Frontal cortex (tissue), 4 donors: ENCODE data around the gene MIDN. TPM values are rescaled to one million over a fixed set of nuclear protein-coding genes. Genes with fewer than 3 reads are reported as not detected.
"Not testable (repeated sequence)": the region's sequence is repeated elsewhere in the genome, so short reads cannot be mapped to it uniquely, and the experiment has no call there.

Experiments
- DNase-seq, 2 donors: peaks; one replicate each; pipeline ENCODE4 v3.0.0; 2012; ENCODE audit warnings: low spot score in 2 of 2
- FAIRE-seq: peaks from 2 replicates; lab custom pipeline; 2012; peaks lifted over from hg19 to GRCh38; lab: Jason Lieb, UNC
- total RNA-seq: library from RNA; depleted of rRNA; stranded (reverse); fragments of >200 nt; gene quantifications from one replicate; pipeline ENCODE4 v1.2.3, GENCODE V29; 2014
- donor health status: control.
- donor health status: control.
- donor health status: control.

MIDN gene
- total RNA-seq = 14.3 TPM

GRCh38 chr19:1248139-1248785, at the start of gene MIDN:
MIDN (plus strand) TSS chr19:1248583; CDS start chr19:1250297, 1,714 bp downstream.
- DNase-seq (peak; percentile 78 to 83), FAIRE-seq (no peak)

DNA sequence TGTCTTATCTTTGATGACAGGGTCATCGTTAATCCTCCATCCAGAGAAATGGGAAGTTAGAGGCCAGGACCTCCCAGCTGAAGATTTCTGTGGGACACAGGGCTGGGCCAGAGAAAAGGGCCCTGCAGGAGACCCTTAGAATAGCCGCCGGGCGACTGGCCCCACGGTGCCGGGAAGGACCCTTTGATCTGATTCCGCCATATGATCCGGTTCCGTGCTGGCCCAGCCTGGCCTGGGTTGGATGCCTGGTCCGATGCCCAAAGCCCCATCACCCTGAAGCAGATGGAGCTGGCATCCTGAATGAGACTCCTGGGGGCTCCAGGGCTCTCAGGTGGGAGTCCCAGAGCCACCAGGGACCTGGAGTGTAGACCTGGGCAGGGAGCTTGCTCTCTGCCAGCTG, 48.9 kb upstream of the MIDN start:
- no peak for DNase-seq
- no peak for FAIRE-seq

DNA sequence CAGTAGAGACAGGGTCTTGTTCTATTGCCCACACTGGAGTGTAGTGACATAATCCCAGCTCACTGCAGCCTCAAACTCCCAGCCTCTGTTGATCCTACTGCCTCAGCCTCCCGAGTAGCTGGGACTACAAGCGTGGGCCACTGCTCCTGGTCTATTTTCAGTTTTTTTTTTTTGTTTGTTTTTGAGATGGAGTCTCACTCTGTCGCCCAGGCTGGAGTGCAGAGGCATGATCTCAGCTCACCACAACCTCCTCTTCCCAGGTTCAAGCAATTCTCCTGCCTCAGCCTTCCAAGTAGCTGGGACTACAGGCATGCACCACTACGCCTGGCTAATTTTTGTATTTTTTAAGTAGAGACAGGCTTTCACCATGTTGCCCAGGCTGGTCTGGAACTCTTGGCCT, 47.8 kb upstream of the MIDN start:
- DNase-seq, FAIRE-seq: not testable (repeated sequence)

- no peak for FAIRE-seq
- DNase-seq = peak; percentile 99
Observed at GRCh38 chr19:1205114-1206099, 43.0 kb upstream of the MIDN start, which contains the start of gene STK11. STK11 (plus strand) TSS chr19:1205778; CDS start chr19:1206914, 1,136 bp downstream.

- no peak for DNase-seq
- FAIRE-seq = no peak
Observed at GRCh38 chr19:1206150-1206863, 42.1 kb upstream of the MIDN start.

DNA sequence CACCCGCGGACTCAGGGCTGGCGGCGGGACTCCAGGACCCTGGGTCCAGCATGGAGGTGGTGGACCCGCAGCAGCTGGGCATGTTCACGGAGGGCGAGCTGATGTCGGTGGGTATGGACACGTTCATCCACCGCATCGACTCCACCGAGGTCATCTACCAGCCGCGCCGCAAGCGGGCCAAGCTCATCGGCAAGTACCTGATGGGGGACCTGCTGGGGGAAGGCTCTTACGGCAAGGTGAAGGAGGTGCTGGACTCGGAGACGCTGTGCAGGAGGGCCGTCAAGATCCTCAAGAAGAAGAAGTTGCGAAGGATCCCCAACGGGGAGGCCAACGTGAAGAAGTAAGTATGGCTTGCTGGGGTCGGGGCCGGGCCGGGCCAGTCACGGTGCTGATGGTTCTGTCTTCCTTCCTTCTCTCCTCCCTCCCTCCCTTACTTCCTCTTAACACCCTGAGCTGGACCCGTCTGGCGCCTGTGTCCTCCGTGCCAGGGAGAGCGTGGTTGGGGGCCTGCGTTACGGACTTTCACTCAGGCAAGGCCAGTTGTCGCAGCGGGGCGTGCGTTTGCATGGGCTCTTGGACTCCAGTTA, 41.4 kb upstream of the MIDN start:
- no peak for DNase-seq
- FAIRE-seq = no peak

GRCh38 chr19:1208830-1209229, 39.6 kb upstream of the MIDN start:
- not testable (repeated sequence) for FAIRE-seq, DNase-seq

DNA sequence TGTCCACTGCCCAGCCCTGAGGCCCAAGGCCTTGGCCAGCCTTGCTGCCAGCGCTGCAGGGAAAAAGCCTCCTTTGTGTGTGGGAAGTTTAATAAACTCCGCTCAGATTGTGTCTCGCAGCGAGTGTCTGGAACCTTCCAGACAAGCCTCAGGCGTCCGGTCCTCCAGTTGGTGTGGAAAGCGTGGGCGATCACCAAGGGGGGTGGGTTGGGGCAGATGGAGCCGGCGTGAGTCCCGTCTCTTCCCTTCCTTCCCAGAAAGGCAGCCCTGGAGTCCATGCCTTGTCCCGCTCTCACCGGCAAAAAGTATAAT, 38.2 kb upstream of the MIDN start:
- no peak for FAIRE-seq
- no peak for DNase-seq

GRCh38 chr19:1211494-1212234, 36.7 kb upstream of the MIDN start:
- DNase-seq = no peak
- no peak for FAIRE-seq

- FAIRE-seq (no peak), DNase-seq (no peak)
Observed at GRCh38 chr19:1213391-1214286, 34.7 kb upstream of the MIDN start.

DNA sequence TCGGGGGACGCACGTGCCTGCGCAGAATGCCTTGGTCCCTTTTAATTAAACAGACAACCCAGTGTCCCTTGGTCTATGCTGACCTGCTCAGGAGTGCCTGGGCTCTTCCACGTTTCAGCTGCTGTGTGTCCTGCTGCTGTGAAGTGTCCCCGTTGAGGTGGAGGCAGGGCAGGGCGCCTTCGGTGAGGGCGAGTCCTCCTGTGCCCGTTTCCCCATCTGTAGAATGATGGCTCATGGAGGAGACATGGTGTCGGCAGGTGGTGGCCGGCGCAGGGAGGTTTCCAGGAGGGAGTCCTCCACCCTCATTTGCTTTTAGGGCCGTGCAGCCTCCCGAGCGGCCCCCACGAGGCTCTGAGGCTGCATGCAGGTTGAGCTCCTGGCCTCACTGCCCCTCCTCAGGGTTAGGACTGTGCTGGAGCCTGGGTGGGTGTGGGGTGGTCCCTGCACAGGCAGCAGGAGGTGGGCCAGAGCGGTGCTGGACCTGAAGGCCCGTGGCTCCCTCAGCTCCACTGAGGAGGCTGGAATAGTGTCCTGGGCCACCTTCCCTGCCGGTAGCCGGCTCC, 34.0 kb upstream of the MIDN start:
- FAIRE-seq = no peak
- no peak for DNase-seq

GRCh38 chr19:1214862-1215731, 33.3 kb upstream of the MIDN start:
- DNase-seq (no peak), FAIRE-seq (no peak)

DNA sequence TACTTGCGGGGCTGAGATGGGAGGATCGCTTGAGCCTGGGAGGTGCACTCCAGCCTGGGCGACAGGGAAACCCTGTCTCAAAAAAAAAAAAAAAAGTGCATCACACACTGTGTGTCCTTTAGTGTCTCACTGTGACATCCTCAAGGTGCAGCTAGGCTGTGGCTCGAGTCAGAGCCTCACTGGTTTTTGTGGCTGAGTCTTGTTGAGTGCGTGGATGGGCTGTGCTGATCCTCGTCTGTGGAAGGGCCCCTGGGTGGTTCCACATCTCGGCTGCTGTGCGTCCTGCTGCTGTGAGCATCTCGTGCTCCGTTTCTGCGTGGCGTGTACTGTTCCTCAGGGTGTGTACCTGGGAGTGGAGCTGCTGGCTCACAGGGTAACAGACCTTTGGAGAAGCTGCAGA, 31.6 kb upstream of the MIDN start:
- DNase-seq (no peak), FAIRE-seq (no peak)

GRCh38 chr19:1217366-1217765, 31.0 kb upstream of the MIDN start:
- FAIRE-seq (no peak), DNase-seq (no peak)

GRCh38 chr19:1218751-1219567, 29.4 kb upstream of the MIDN start:
- DNase-seq = no peak
- no peak for FAIRE-seq

- DNase-seq = no peak
- no peak for FAIRE-seq
Observed at GRCh38 chr19:1219786-1220476, 28.5 kb upstream of the MIDN start.
